Measurements from ENCODE around the gene ATPAF1.

The ATPAF1 gene

DNA sequence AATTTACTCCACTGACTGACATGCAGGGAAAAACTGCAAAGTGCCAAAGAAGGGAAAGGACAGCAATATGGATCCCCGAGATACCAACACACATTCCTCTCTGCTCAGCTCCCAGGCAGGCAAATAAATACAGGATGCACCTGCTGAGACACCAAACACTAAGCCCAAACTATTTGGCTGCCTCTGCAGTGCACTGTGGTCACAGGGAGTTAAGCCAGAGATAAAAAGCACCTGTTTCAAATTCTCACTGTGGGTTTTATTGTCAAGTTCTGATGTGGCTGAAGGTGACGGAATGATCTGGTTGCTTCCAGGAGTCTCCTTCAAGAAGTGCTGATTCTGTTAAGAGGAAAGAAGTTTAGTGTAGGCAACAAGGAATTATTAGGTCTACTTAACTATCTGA, 21.2 kb upstream of the ATPAF1 start:
- no peak for TF ChIP-seq TCF12 (IDR thresholded peaks at IDR 0.05; ENCODE audit: low read depth)

DNA sequence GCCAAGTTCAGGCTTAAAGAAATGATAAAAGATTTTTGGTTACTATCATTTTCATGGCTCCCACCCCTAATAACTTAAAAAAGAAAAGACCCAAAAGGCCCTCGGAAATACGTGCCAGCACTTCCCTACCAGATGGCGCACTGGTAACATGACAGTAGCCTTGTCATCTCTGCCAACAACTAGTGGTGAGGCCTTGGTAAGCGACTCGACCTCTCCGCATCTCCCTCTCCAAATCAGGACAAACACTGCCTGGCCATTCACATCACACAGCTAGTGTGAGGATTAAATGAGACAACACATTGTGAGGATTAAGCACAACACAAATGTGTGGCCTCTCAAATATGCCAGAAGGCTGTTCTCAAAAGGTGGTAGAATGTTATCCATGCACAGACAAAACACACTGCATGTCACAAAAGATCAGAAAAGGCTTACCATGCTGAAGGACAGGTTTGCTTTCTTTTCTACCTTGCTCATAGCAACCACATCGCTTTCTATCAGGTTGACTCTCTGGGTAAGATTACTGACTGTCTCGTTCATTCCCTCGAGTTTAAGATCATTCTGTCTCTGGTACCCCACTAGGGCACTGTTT, 19.9 kb upstream of the ATPAF1 start:
- TF ChIP-seq TCF12 (IDR thresholded peaks at IDR 0.05; ENCODE audit: low read depth) (no peak), NFIC (IDR thresholded peaks at IDR 0.05) (no peak), RAD21 (IDR thresholded peaks at IDR 0.05; ENCODE audit: low read depth) (no peak), YY1 (IDR thresholded peaks at IDR 0.05; ENCODE audit: low read depth) (no peak)

DNA sequence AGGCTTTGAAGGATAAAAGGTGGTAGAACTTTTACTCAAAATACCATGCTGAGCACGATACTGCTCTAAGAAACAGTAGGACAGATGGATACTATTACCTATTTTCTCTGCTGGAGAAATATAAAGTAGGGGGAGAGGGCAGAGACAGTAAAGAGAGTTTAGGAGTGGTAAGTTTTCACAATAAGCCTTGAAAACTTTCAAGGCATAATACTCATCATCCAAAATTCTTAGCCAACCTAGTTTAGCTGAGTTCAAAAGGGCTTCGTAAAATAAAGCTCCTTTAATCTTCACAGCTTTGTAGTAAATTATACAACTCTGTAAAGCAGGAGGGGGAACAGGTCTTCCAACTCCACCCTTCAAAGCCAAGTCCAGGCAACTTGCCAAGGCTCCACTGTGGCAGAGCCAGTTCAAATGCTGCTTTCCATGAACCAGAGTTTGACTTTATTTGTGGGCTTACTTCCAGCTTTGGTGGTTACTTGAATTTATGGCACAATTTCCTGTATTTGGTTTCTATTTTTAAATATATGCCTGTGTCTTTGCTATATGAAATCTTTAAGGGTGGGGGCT, 19.0 kb upstream of the ATPAF1 start:
- peak; percentile 51; the same call in 1 of the 2 replicates for TF ChIP-seq NFIC (IDR thresholded peaks at IDR 0.05)
- no peak for TF ChIP-seq TAF1 (IDR thresholded peaks at IDR 0.05; ENCODE audit: low read depth)
- no peak for TF ChIP-seq YY1 (IDR thresholded peaks at IDR 0.05; ENCODE audit: low read depth)

DNA sequence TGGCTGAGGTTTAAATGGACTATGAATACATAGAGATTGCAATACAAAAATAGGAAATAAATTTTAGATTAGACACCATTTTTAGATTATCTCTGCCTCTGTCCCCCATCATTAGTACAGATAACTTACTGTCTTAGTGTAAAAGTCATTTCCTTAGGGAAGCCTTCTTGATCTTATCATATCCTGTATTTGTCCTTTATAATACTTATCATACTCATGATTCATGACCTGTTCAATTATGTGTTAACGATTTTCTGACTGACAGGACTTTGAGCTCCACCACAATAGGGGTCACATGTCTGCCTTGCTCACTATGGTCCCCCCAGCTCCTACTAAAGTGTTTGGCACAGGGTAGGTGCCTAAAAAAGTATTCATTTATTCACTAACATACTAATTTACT, 18.1 kb upstream of the ATPAF1 start:
- TF ChIP-seq RAD21 (IDR thresholded peaks at IDR 0.05; ENCODE audit: low read depth) (no peak), TEAD4 (IDR thresholded peaks at IDR 0.05) (no peak), EGR1 (IDR thresholded peaks at IDR 0.05) (no peak), CREB1 (IDR thresholded peaks at IDR 0.05; ENCODE audit: low read depth) (no peak), TCF12 (IDR thresholded peaks at IDR 0.05; ENCODE audit: low read depth) (no peak), NFIC (IDR thresholded peaks at IDR 0.05) (no peak), FOXM1 (IDR thresholded peaks at IDR 0.05; ENCODE audit: borderline replicate concordance, low read depth) (no peak), TAF1 (IDR thresholded peaks at IDR 0.05; ENCODE audit: low read depth) (no peak), YY1 (IDR thresholded peaks at IDR 0.05; ENCODE audit: low read depth) (no peak)
- TF ChIP-seq, protein P1, sequence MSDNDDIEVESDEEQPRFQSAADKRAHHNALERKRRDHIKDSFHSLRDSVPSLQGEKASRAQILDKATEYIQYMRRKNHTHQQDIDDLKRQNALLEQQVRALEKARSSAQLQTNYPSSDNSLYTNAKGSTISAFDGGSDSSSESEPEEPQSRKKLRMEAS (IDR thresholded peaks at IDR 0.05) = no peak
- TF ChIP-seq, protein P2, sequence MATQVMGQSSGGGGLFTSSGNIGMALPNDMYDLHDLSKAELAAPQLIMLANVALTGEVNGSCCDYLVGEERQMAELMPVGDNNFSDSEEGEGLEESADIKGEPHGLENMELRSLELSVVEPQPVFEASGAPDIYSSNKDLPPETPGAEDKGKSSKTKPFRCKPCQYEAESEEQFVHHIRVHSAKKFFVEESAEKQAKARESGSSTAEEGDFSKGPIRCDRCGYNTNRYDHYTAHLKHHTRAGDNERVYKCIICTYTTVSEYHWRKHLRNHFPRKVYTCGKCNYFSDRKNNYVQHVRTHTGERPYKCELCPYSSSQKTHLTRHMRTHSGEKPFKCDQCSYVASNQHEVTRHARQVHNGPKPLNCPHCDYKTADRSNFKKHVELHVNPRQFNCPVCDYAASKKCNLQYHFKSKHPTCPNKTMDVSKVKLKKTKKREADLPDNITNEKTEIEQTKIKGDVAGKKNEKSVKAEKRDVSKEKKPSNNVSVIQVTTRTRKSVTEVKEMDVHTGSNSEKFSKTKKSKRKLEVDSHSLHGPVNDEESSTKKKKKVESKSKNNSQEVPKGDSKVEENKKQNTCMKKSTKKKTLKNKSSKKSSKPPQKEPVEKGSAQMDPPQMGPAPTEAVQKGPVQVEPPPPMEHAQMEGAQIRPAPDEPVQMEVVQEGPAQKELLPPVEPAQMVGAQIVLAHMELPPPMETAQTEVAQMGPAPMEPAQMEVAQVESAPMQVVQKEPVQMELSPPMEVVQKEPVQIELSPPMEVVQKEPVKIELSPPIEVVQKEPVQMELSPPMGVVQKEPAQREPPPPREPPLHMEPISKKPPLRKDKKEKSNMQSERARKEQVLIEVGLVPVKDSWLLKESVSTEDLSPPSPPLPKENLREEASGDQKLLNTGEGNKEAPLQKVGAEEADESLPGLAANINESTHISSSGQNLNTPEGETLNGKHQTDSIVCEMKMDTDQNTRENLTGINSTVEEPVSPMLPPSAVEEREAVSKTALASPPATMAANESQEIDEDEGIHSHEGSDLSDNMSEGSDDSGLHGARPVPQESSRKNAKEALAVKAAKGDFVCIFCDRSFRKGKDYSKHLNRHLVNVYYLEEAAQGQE (IDR thresholded peaks at IDR 0.05; ENCODE audit: low read depth) = no peak
- TF ChIP-seq, protein P3, sequence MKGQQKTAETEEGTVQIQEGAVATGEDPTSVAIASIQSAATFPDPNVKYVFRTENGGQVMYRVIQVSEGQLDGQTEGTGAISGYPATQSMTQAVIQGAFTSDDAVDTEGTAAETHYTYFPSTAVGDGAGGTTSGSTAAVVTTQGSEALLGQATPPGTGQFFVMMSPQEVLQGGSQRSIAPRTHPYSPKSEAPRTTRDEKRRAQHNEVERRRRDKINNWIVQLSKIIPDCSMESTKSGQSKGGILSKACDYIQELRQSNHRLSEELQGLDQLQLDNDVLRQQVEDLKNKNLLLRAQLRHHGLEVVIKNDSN (IDR thresholded peaks at IDR 0.05) = no peak

DNA sequence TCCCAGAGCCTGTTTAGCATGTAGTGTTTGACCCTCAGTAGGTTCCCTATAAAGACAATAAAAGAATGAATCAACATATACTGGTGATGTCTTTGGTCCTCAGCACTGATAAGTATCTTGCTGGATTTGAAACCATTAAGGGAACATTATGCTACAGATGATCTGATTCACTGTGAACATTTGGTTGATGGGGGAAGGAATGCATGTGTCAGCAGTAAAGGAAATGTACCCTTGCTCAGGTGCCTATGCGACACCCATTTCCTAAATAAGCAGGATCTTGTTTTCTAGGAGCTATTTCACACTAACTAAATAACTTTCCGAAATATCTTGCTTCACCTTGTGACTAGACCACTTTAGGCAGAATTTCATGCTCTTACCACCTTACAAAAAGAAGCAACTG, 16.5 kb upstream of the ATPAF1 start:
- no peak for TF ChIP-seq FOXM1 (IDR thresholded peaks at IDR 0.05; ENCODE audit: borderline replicate concordance, low read depth)
- no peak for TF ChIP-seq EGR1 (IDR thresholded peaks at IDR 0.05)
- TF ChIP-seq TEAD4 (IDR thresholded peaks at IDR 0.05) = no peak
- no peak for TF ChIP-seq ZBTB7A (IDR thresholded peaks at IDR 0.05; ENCODE audit: low read depth)
- no peak for TF ChIP-seq NFIC (IDR thresholded peaks at IDR 0.05)
- no peak for TF ChIP-seq TAF1 (IDR thresholded peaks at IDR 0.05; ENCODE audit: low read depth)
- no peak for TF ChIP-seq CEBPB (IDR thresholded peaks at IDR 0.05)
- TF ChIP-seq, protein P2 (IDR thresholded peaks at IDR 0.05; ENCODE audit: low read depth) = no peak
- TF ChIP-seq EP300 (IDR thresholded peaks at IDR 0.05; ENCODE audit: borderline replicate concordance) = no peak
- no peak for TF ChIP-seq CREB1 (IDR thresholded peaks at IDR 0.05; ENCODE audit: low read depth)
- TF ChIP-seq, protein P1 (IDR thresholded peaks at IDR 0.05) = no peak
- TF ChIP-seq TCF12 (IDR thresholded peaks at IDR 0.05; ENCODE audit: low read depth) = no peak

DNA sequence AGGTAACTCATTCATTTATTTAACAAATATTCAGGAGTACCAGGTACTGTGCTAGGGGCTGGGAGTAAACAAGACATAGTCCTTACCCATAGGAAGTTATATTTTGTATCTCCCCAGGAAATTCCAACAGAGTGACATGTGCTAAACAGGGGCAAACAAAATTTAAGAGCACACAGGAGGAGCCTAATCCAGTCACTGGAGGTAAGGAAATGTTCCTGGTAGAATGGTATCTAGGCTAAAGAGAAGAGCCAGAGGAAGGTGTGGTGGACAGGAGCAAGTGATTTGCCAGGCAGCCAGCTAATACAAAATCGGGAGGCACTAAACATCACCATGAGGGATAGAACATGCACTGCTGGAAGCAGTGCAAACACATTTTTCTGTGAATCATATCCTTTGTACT, 13.9 kb upstream of the ATPAF1 start:
- TF ChIP-seq ZBTB7A (IDR thresholded peaks at IDR 0.05; ENCODE audit: low read depth) (no peak), CEBPB (IDR thresholded peaks at IDR 0.05) (no peak), CREB1 (IDR thresholded peaks at IDR 0.05; ENCODE audit: low read depth) (no peak), TCF12 (IDR thresholded peaks at IDR 0.05; ENCODE audit: low read depth) (no peak), TEAD4 (IDR thresholded peaks at IDR 0.05) (no peak), EGR1 (IDR thresholded peaks at IDR 0.05) (no peak), FOXM1 (IDR thresholded peaks at IDR 0.05; ENCODE audit: borderline replicate concordance, low read depth) (no peak), TAF1 (IDR thresholded peaks at IDR 0.05; ENCODE audit: low read depth) (no peak), EP300 (IDR thresholded peaks at IDR 0.05; ENCODE audit: borderline replicate concordance) (no peak), RAD21 (IDR thresholded peaks at IDR 0.05; ENCODE audit: low read depth) (no peak), NFIC (IDR thresholded peaks at IDR 0.05) (no peak), YY1 (IDR thresholded peaks at IDR 0.05; ENCODE audit: low read depth) (no peak)
- TF ChIP-seq, protein P2 (IDR thresholded peaks at IDR 0.05; ENCODE audit: low read depth) = no peak
- TF ChIP-seq, protein P1 (IDR thresholded peaks at IDR 0.05) = no peak
- TF ChIP-seq, protein P3 (IDR thresholded peaks at IDR 0.05) = no peak
